GM12878 (cell line): ENCODE data around the gene GH2. TPM values are rescaled to one million over a fixed set of nuclear protein-coding genes. Genes with fewer than 3 reads are reported as not detected.

Experiments used
- ATF7 ChIP-seq: fragments of 450-650 bp; IDR thresholded peaks from 2 replicates; pipeline ENCODE4 v1.6.1; 2016; ENCODE audit warnings: low read depth, mild to moderate bottlenecking
- CHD1 ChIP-seq: IDR thresholded peaks from 2 replicates; pipeline ENCODE4 v1.6.1; 2012; ENCODE audit warnings: low read depth, low read length, improper control_type of control experiment
- CREM ChIP-seq: IDR thresholded peaks from 2 replicates; pipeline ENCODE4 v1.6.1; 2014; ENCODE audit warnings: antibody characterized with exemption, low read depth
- E4F1 ChIP-seq: fragments of 450-650 bp; IDR thresholded peaks from 2 replicates; pipeline ENCODE4 v1.6.1; 2018; ENCODE audit warnings: borderline replicate concordance, mild to moderate bottlenecking; ENCODE audit not compliant: partially characterized antibody
- ETV6 ChIP-seq, 2 experiments: fragments of 450-650 bp in 1 of 2; IDR thresholded peaks in 1 of 2; conservative IDR thresholded peaks in 1 of 2; 2 replicates each; pipeline ENCODE4 v1.6.1; 2014; ENCODE audit warnings: antibody characterized with exemption in 1 of 2, borderline replicate concordance in 1 of 2, low read depth in 1 of 2, mild to moderate bottlenecking in 1 of 2, moderate library complexity in 1 of 2
- HDGF ChIP-seq: fragments of 450-650 bp; IDR thresholded peaks from 2 replicates; pipeline ENCODE4 v1.6.1; 2016; ENCODE audit warnings: antibody characterized with exemption
- IRF3 ChIP-seq: fragments of 450-650 bp; IDR thresholded peaks from 2 replicates; pipeline ENCODE4 v1.6.1; 2014; ENCODE audit warnings: mild to moderate bottlenecking
- IRF5 ChIP-seq: fragments of 450-650 bp; IDR thresholded peaks from 2 replicates; pipeline ENCODE4 v1.6.1; 2017; ENCODE audit warnings: borderline replicate concordance
- JUND ChIP-seq: IDR thresholded peaks from 2 replicates; pipeline ENCODE4 v1.6.1; 2012; ENCODE audit warnings: low read depth, mild to moderate bottlenecking, low read length, improper control_type of control experiment, moderate library complexity
- NFIC ChIP-seq: IDR thresholded peaks from 2 replicates; pipeline ENCODE4 v1.6.1; 2012; ENCODE audit warnings: low read depth, mild to moderate bottlenecking, inconsistent platforms, low read length, moderate library complexity
- NR2C2 ChIP-seq: IDR thresholded peaks from 2 replicates; pipeline ENCODE4 v1.6.1; 2011; ENCODE audit warnings: borderline replicate concordance, low read depth; ENCODE audit not compliant: control insufficient read depth, insufficient read length
- NRF1 ChIP-seq: conservative IDR thresholded peaks from 2 replicates; pipeline ENCODE4 v1.6.1; 2011; ENCODE audit warnings: mild to moderate bottlenecking, low read depth, low read length, improper control_type of control experiment
- POU2F2 ChIP-seq: IDR thresholded peaks from 3 replicates; pipeline ENCODE4 v1.6.1; 2011; ENCODE audit warnings: low read depth, mild to moderate bottlenecking, low read length, borderline replicate concordance
- RB1 ChIP-seq: fragments of 450-650 bp; formaldehyde crosslinking; IDR thresholded peaks from 2 replicates; pipeline ENCODE4 v1.6.1; 2017; ENCODE audit warnings: mild to moderate bottlenecking, borderline replicate concordance
- STAT3 ChIP-seq: IDR thresholded peaks from 2 replicates; pipeline ENCODE4 v1.6.1; 2011; ENCODE audit warnings: low read depth, low read length, improper control_type of control experiment
- TCF12 ChIP-seq: IDR thresholded peaks from 2 replicates; pipeline ENCODE4 v1.6.1; 2011; ENCODE audit warnings: low read depth, mild to moderate bottlenecking, low read length
- USF2 ChIP-seq: IDR thresholded peaks from 2 replicates; pipeline ENCODE4 v1.6.1; 2011; ENCODE audit warnings: low read depth, low read length, improper control_type of control experiment, borderline replicate concordance
- WRNIP1 ChIP-seq: IDR thresholded peaks from 2 replicates; pipeline ENCODE4 v1.6.1; 2011; ENCODE audit warnings: low read depth, low read length, improper control_type of control experiment, borderline replicate concordance
- ZZZ3 ChIP-seq: IDR thresholded peaks from 2 replicates; pipeline ENCODE4 v1.6.1; 2011; ENCODE audit warnings: low read depth; ENCODE audit not compliant: control insufficient read depth, insufficient read length
- polyA plus RNA-seq, 11 experiments: library from polyadenylated mRNA; depleted of rRNA in 4 of 11; unstranded in 6 of 11; stranded (reverse) in 5 of 11; fragments of >200 nt; fragmentation: Nextera tagmentation in 4 of 11; fragmentation: Illumina TruSeq in 1 of 11; extraction: Ambion mirVana in 4 of 11; extraction: Trizol in 1 of 11; gene quantifications; 1 replicate in 1 of 11; 2 replicates in 10 of 11; pipeline versions ENCODE4 v1.2.1 to v1.2.3, GENCODE V29; 2011 to 2016; ENCODE audit warnings: inconsistent platforms in 2 of 11, missing spikeins in 2 of 11, low read depth in 1 of 11
- total RNA-seq, 4 experiments: library from RNA; depleted of rRNA in 3 of 4; stranded (reverse); fragments of >200 nt in 3 of 4; fragmentation: Illumina TruSeq in 1 of 4; extraction: Trizol in 1 of 4; gene quantifications; 2 replicates each; pipeline versions ENCODE4 v1.2.1 to v1.2.3, GENCODE V29; 2013 to 2021
- TF ChIP-seq, protein P1 (sequence below): IDR thresholded peaks from 2 replicates; pipeline ENCODE4 v1.6.1; 2011; ENCODE audit warnings: borderline replicate concordance, low read depth, mild to moderate bottlenecking, moderate library complexity, mixed read lengths, low read length; ENCODE audit not compliant: insufficient read depth; ENCODE audit errors: extremely low read length
- TF ChIP-seq, protein P2 (sequence below): IDR thresholded peaks from 2 replicates; pipeline ENCODE4 v1.6.1; 2011; ENCODE audit warnings: borderline replicate concordance, low read depth, mild to moderate bottlenecking, moderate library complexity, low read length; ENCODE audit not compliant: insufficient read depth, poor library complexity, severe bottlenecking

The GH2 gene
- total and polyA plus RNA-seq, 10 of the 15 experiments (the other 5 are each of a cell fraction or from before 2014, with no cell fraction given), result not detected

GRCh38 chr17:63834431-63835166, 47.1 kb downstream of the GH2 start (continued):
- no peak for TF ChIP-seq POU2F2
- no peak for TF ChIP-seq NFIC
- no peak for TF ChIP-seq NR2C2
- no peak for TF ChIP-seq IRF3
- no peak for TF ChIP-seq USF2
- no peak for TF ChIP-seq ATF7
- TF ChIP-seq, protein P1, sequence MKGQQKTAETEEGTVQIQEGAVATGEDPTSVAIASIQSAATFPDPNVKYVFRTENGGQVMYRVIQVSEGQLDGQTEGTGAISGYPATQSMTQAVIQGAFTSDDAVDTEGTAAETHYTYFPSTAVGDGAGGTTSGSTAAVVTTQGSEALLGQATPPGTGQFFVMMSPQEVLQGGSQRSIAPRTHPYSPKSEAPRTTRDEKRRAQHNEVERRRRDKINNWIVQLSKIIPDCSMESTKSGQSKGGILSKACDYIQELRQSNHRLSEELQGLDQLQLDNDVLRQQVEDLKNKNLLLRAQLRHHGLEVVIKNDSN, result no peak
- TF ChIP-seq IRF5, result no peak
- TF ChIP-seq STAT3, result no peak
- 0 out of 2 replicates have a peak, but pooled peaks have one; percentile 42 for TF ChIP-seq HDGF
- TF ChIP-seq NRF1, result no peak
- TF ChIP-seq CREM, result no peak
- TF ChIP-seq JUND, result no peak
- no peak for TF ChIP-seq ZZZ3
- TF ChIP-seq E4F1, result no peak
- TF ChIP-seq, protein P2, sequence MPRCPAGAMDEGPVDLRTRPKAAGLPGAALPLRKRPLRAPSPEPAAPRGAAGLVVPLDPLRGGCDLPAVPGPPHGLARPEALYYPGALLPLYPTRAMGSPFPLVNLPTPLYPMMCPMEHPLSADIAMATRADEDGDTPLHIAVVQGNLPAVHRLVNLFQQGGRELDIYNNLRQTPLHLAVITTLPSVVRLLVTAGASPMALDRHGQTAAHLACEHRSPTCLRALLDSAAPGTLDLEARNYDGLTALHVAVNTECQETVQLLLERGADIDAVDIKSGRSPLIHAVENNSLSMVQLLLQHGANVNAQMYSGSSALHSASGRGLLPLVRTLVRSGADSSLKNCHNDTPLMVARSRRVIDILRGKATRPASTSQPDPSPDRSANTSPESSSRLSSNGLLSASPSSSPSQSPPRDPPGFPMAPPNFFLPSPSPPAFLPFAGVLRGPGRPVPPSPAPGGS, result no peak
- TF ChIP-seq CHD1, result no peak
- TF ChIP-seq WRNIP1, result no peak
- no peak for TF ChIP-seq RB1
- no peak for TF ChIP-seq ETV6 (conservative IDR thresholded peaks at IDR 0.05 in 1 of 2, IDR thresholded peaks at IDR 0.05 in 1 of 2; ENCODE audit: borderline replicate concordance in 1 of 2, low read depth in 1 of 2)
- no peak for TF ChIP-seq TCF12
